HK-2 (cell line): ENCODE data around the gene PRM3.

Experiments used
- DNase-seq: peaks from one replicate; pipeline ENCODE4 v3.0.0-alpha.2; 2018; ENCODE audit not compliant: unreplicated experiment

The PRM3 gene

GRCh38 chr16:11245222-11245737, 28.1 kb downstream of the PRM3 start:
- no peak for DNase-seq

- DNase-seq, result no peak
These were observed 30.8 kb downstream of the PRM3 start for GRCh38 chr16:11242658-11243057.

GRCh38 chr16:11241480-11242204, 31.8 kb downstream of the PRM3 start:
- no peak for DNase-seq

- DNase-seq, result no peak
These were observed 32.6 kb downstream of the PRM3 start for GRCh38 chr16:11240636-11241473.

- no peak for DNase-seq
These were observed 33.5 kb downstream of the PRM3 start for GRCh38 chr16:11239644-11240632.

GRCh38 chr16:11238272-11239202, 34.9 kb downstream of the PRM3 start:
- no peak for DNase-seq

GRCh38 chr16:11236461-11237254, 36.8 kb downstream of the PRM3 start:
- DNase-seq, result no peak

GRCh38 chr16:11235703-11235991, 37.8 kb downstream of the PRM3 start:
- DNase-seq, result no peak

GRCh38 chr16:11234884-11235702, 38.3 kb downstream of the PRM3 start:
- no peak for DNase-seq

- DNase-seq, result no peak
These were observed 39.6 kb downstream of the PRM3 start for GRCh38 chr16:11233727-11234376.

- DNase-seq, result no peak
These were observed 40.3 kb downstream of the PRM3 start for GRCh38 chr16:11232852-11233726.

- no peak for DNase-seq
These were observed 41.1 kb downstream of the PRM3 start for GRCh38 chr16:11232302-11232851.

- no peak for DNase-seq
These were observed 42.0 kb downstream of the PRM3 start for GRCh38 chr16:11231367-11231970.

- no peak for DNase-seq
These were observed 43.5 kb downstream of the PRM3 start for GRCh38 chr16:11229906-11230305.

- DNase-seq, result no peak
These were observed 44.0 kb downstream of the PRM3 start for GRCh38 chr16:11229432-11229831.

GRCh38 chr16:11225677-11226549, 47.5 kb downstream of the PRM3 start:
- no peak for DNase-seq
